ENCODE results near the gene RIC1. TPM values are rescaled to one million over a fixed set of nuclear protein-coding genes. Genes with fewer than 3 reads are reported as not detected.

The RIC1 gene
- total RNA-seq, 1 experiment from 2014 or later = 13.8 TPM

DNA sequence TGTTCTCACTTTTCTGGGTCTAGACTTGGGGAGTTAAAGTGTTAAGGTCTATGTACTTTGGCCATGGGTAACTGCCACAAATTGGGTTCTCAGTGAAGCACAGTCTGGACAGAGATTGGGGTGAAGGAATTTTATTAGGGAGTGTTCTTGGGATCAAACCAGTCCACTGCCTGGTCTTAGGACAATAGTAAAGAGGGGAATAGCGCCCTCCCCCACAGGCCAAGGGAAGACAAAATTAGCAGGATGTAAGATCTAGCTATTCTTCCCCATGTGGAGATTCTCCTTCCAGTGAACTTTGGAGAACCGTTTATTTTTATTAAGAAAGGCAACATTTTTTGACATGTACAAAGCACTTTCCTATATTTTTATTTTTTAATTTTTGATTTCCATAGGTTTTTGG, 18.4 kb upstream of the RIC1 start:
- no peak for DNase-seq

DNA sequence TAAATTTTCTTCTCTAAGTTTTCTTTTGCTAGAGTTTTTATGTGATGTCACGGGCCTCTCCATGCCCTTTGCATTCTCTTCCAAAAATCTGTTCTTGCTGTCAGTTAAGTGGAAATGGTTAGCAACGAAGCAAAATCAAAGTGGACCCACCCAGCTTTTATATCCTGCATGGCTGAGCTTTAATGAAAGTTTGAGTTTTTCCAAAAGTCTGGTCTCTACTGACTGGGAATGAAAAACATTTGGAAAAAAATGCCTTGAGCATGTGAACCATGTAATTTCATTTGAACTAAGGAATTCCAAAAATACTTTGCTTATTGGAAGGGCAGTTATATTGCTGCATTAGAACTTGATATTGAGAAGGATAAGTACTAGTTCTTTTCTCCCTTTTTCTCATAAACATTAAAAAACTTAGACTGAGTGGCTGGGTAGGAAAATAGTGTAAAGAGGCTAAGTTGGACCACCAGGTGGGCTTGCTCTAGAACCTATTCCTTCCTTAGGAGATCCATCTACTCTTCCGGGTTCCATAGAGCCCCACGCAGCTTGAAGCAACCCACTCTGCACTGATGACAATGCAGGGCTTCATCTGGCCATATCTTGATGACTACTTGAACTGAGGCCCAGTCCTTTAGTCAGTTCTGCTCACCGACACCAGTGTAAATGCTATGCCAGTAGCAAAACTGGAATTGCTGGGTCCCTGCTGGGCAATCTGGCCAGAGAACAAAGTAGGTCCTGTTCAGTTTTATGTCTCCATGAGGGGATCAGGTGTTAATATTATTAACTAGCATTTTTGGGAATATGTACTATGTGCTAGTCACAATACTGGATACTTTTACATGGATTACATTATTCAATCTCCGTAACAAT, 17.4 kb upstream of the RIC1 start:
- Histone ChIP-seq H3K4me2 (no peak overlapping the region), H2AFZ (no peak overlapping the region), H3K4me1 (replicated peaks; ENCODE audit: insufficient read depth) (no peaks in the 10 kb centered on the region), H3K9me2 (ENCODE audit: insufficient read depth) (no peaks in the 10 kb centered on the region), H3K36me3 (ENCODE audit: low read depth) (no peaks in the 10 kb centered on the region), H3K27me3 (ENCODE audit: insufficient read depth, low read depth) (no peaks in the 10 kb centered on the region), H3K9me3 (ENCODE audit: insufficient read depth, low read depth) (no peaks in the 10 kb centered on the region), H3F3A (ENCODE audit: insufficient read depth, low read depth) (no peaks in the 10 kb centered on the region), H3K79me2 (ENCODE audit: low read depth) (no peaks in the 10 kb centered on the region), H3K4me3 (no peak overlapping the region), H3K27ac (no peak overlapping the region), H4K20me1 (ENCODE audit: insufficient read depth) (no peaks in the 10 kb centered on the region)
- no peak for DNase-seq
- no TSS peak for BruUV-seq (replicated peaks)
- intact Hi-C loops (cut with micrococcal nuclease; ENCODE audit: unreplicated experiment) = no loop called here
- CTCF ChIA-PET = no interaction called here
- POLR2A ChIA-PET (ENCODE audit: unreplicated experiment) = no interaction called here
- TF ChIP-seq EZH2 (IDR thresholded peaks at IDR 0.05; ENCODE audit: low read depth) = no peak
- no peak for TF ChIP-seq CTCF (conservative IDR thresholded peaks at IDR 0.05)

More for the DNA sequence above, 18.4 kb upstream of the RIC1 start:
- TF ChIP-seq CTCF (conservative IDR thresholded peaks at IDR 0.05) (no peak), EZH2 (IDR thresholded peaks at IDR 0.05; ENCODE audit: low read depth) (no peak)
- no peaks in the 10 kb centered on the region for H3K4me1 ChIP-seq (replicated peaks; ENCODE audit: insufficient read depth)
- no peaks in the 10 kb centered on the region for H4K20me1 ChIP-seq (ENCODE audit: insufficient read depth)
- H3K4me2 ChIP-seq = no peak overlapping the region
- H3K9me3 ChIP-seq (ENCODE audit: insufficient read depth, low read depth) = no peaks in the 10 kb centered on the region
- POLR2A ChIA-PET (ENCODE audit: unreplicated experiment) = interaction anchor here (0.8 kb wide), 1 partner anchor 13 kb away, joined by 4 read pairs; no protein-coding TSS in a partner anchor
- no peaks in the 10 kb centered on the region for H3K79me2 ChIP-seq (ENCODE audit: low read depth)
- H3K36me3 ChIP-seq (ENCODE audit: low read depth) = no peaks in the 10 kb centered on the region
- intact Hi-C loops (cut with micrococcal nuclease; ENCODE audit: unreplicated experiment) = no loop called here
- no TSS peak for BruUV-seq (replicated peaks)
- CTCF ChIA-PET = no interaction called here
- H3K9me2 ChIP-seq (ENCODE audit: insufficient read depth) = no peaks in the 10 kb centered on the region
- no peak overlapping the region for H3K27ac ChIP-seq
- no peaks in the 10 kb centered on the region for H3K27me3 ChIP-seq (ENCODE audit: insufficient read depth, low read depth)
- no peak overlapping the region for H2AFZ ChIP-seq
- H3K4me3 ChIP-seq = no peak overlapping the region
- H3F3A ChIP-seq (ENCODE audit: insufficient read depth, low read depth) = no peaks in the 10 kb centered on the region

DNA sequence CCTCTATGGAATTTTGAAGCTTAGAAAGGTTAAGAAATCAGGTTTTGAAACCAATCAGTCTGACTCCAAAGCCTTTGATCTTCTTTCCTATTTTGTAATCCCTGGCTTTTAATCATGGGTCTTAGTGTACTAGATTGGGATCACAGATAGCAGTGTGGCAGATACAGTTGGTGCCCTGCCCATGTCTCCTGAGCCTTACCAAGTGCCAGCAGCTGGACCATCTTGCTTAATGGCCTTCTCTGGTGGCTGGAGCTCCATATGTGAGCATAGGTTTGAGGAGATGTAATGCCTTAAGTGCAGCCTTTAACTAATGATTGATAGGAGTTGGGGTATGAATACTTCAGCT, 16.7 kb upstream of the RIC1 start:
- no peaks in the 10 kb centered on the region for H3F3A ChIP-seq (ENCODE audit: insufficient read depth, low read depth)
- H3K27me3 ChIP-seq (ENCODE audit: insufficient read depth, low read depth) = no peaks in the 10 kb centered on the region
- no peak for DNase-seq
- no peak overlapping the region for H3K4me2 ChIP-seq
- H3K4me1 ChIP-seq (replicated peaks; ENCODE audit: insufficient read depth) = no peaks in the 10 kb centered on the region
- no peak overlapping the region for H3K4me3 ChIP-seq
- H3K9me2 ChIP-seq (ENCODE audit: insufficient read depth) = no peaks in the 10 kb centered on the region
- H3K9me3 ChIP-seq (ENCODE audit: insufficient read depth, low read depth) = no peaks in the 10 kb centered on the region
- POLR2A ChIA-PET (ENCODE audit: unreplicated experiment) = no interaction called here
- TF ChIP-seq CTCF (conservative IDR thresholded peaks at IDR 0.05) (no peak), EZH2 (IDR thresholded peaks at IDR 0.05; ENCODE audit: low read depth) (no peak)
- CTCF ChIA-PET = no interaction called here
- no peak overlapping the region for H3K27ac ChIP-seq
- no peaks in the 10 kb centered on the region for H4K20me1 ChIP-seq (ENCODE audit: insufficient read depth)
- no peak overlapping the region for H2AFZ ChIP-seq
- no TSS peak for BruUV-seq (replicated peaks)
- no peaks in the 10 kb centered on the region for H3K79me2 ChIP-seq (ENCODE audit: low read depth)
- intact Hi-C loops (cut with micrococcal nuclease; ENCODE audit: unreplicated experiment) = no loop called here
- H3K36me3 ChIP-seq (ENCODE audit: low read depth) = no peaks in the 10 kb centered on the region
